Measurements from ENCODE around the gene VEGFA.

The VEGFA gene

DNA sequence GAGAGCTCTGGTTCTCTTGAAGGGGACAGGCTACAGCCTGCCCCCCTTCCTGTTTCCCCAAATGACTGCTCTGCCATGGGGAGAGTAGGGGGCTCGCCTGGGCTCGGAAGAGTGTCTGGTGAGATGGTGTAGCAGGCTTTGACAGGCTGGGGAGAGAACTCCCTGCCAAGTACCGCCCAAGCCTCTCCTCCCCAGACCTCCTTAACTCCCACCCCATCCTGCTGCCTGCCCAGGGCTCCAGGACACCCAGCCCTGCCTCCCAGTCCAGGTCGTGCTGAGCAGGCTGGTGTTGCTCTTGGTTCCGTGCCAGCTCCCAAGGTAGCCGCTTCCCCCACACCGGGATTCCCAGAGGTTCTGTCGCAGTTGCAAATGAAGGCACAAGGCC, 9.8 kb downstream of the VEGFA start:
- no peak overlapping the region for H3K27ac ChIP-seq
- TF ChIP-seq CTCF (conservative IDR thresholded peaks at IDR 0.05): no peak

DNA sequence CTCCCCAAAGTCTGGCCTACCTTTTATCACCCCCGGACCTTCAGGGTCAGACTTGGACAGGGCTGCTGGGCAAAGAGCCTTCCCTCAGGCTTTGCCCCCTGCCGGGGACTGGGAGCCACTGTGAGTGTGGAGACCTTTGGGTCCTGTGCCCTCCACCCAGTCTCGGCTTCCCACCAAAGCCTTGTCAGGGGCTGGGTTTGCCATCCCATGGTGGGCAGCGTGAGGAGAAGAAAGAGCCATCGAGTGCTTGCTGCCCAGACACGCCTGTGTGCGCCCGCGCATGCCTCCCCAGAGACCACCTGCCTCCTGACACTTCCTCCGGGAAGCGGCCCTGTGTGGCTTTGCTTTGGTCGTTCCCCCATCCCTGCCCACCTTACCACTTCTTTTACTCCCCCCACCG, 10.3 kb downstream of the VEGFA start:
- no peak overlapping the region for H3K27ac ChIP-seq
- TF ChIP-seq CTCF (conservative IDR thresholded peaks at IDR 0.05): no peak

- H3K27ac ChIP-seq: no peak overlapping the region
- TF ChIP-seq CTCF (conservative IDR thresholded peaks at IDR 0.05): no peak
Observed at GRCh38 chr6:43780941-43781928, 11.2 kb downstream of the VEGFA start.

- TF ChIP-seq CTCF (conservative IDR thresholded peaks at IDR 0.05): no peak
- no peak overlapping the region for H3K27ac ChIP-seq
Observed at GRCh38 chr6:43781941-43782704, 12.1 kb downstream of the VEGFA start.

GRCh38 chr6:43782764-43783513, 12.9 kb downstream of the VEGFA start:
- H3K27ac ChIP-seq: no peak overlapping the region
- no peak for TF ChIP-seq CTCF (conservative IDR thresholded peaks at IDR 0.05)

DNA sequence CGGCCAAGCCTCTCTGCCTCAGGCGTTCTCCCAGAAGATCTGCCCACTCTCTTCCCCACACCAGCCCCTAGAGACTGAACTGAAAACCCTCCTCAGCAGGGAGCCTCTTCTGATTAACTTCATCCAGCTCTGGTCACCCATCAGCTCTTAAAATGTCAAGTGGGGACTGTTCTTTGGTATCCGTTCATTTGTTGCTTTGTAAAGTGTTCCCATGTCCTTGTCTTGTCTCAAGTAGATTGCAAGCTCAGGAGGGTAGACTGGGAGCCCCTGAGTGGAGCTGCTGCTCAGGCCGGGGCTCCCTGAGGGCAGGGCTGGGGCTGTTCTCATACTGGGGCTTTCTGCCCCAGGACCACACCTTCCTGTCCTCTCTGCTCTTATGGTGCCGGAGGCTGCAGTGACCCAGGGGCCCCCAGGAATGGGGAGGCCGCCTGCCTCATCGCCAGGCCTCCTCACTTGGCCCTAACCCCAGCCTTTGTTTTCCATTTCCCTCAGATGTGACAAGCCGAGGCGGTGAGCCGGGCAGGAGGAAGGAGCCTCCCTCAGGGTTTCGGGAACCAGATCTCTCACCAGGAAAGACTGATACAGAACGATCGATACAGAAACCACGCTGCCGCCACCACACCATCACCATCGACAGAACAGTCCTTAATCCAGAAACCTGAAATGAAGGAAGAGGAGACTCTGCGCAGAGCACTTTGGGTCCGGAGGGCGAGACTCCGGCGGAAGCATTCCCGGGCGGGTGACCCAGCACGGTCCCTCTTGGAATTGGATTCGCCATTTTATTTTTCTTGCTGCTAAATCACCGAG, 14.2 kb downstream of the VEGFA start:
- TF ChIP-seq CTCF (conservative IDR thresholded peaks at IDR 0.05): no peak
- no peak overlapping the region for H3K27ac ChIP-seq
